ENCODE data around the gene IFNG-AS1.

DNA sequence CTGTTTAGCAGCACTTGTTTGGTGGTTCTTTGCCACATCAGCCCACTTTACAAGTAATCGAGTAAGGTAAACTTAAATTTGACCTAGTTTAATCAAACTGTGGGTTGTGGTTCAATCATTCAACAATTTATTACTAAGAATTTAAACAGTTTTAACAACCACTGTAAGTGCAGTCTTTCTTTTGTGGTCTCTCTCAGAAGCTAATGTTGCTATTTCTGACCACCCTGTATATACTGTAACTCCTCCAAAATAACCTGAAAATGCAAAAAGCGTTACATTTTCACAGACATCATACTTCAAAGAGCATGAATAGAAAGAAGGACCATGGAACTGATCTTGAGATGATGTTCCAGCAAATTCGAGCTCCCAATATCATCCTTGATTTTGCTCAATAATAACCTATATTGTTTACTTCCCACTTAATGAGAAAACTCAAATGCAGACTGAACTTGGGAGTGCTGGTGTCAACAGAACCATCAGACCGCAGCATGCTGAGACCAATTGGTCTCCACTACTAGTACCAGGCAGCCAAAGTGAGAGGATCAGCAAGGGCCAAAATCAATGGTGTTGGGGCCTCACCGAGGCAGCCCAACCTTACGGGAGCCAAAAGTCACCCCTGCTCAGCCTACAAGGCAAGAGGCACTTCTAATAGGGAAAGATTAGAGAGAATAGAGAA is 22.1 kb downstream of the IFNG-AS1 start:
- TF ChIP-seq HOXA7 (CRISPR knock-in tag; IDR thresholded peaks at IDR 0.05) (no peak), POLR2A (IDR thresholded peaks at IDR 0.05; ENCODE audit: low read length) (no peak), MYC (IDR thresholded peaks at IDR 0.05; ENCODE audit: borderline replicate concordance, low read length) (no peak), ZNF302 (CRISPR knock-in tag; IDR thresholded peaks at IDR 0.05) (no peak)
- TF ChIP-seq, protein P1, sequence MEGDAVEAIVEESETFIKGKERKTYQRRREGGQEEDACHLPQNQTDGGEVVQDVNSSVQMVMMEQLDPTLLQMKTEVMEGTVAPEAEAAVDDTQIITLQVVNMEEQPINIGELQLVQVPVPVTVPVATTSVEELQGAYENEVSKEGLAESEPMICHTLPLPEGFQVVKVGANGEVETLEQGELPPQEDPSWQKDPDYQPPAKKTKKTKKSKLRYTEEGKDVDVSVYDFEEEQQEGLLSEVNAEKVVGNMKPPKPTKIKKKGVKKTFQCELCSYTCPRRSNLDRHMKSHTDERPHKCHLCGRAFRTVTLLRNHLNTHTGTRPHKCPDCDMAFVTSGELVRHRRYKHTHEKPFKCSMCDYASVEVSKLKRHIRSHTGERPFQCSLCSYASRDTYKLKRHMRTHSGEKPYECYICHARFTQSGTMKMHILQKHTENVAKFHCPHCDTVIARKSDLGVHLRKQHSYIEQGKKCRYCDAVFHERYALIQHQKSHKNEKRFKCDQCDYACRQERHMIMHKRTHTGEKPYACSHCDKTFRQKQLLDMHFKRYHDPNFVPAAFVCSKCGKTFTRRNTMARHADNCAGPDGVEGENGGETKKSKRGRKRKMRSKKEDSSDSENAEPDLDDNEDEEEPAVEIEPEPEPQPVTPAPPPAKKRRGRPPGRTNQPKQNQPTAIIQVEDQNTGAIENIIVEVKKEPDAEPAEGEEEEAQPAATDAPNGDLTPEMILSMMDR (IDR thresholded peaks at IDR 0.05) = no peak
